ENCODE results near the gene FSTL5.

GRCh38 chr4:161717084-161717483 is 446.7 kb downstream of the FSTL5 start:
- no peak for TF ChIP-seq CTCF (IDR thresholded peaks at IDR 0.05; ENCODE audit: insufficient read depth, low read length, poor library complexity, severe bottlenecking)
- no peak for TF ChIP-seq EZH2phosphoT487 (conservative IDR thresholded peaks at IDR 0.05; ENCODE audit: low read length)

All from SU-DHL-6 (cell line).